Epidermal melanocyte (primary cell): ENCODE data around the gene IGSF22.

Experiments
- DNase-seq: peaks from one replicate; pipeline ENCODE4 v3.0.0; 2011; ENCODE audit warnings: low spot score; ENCODE audit not compliant: insufficient read length

IGSF22 gene

GRCh38 chr11:18726040-18726439 is at the start of gene IGSF22:
Gene IGSF22, minus strand, starts transcription at chr11:18726188. Its CDS starts 1,952 bp downstream, at chr11:18724236.
- DNase-seq: no peak

GRCh38 chr11:18774801-18775200 is 48.8 kb upstream of the IGSF22 start:
- DNase-seq: no peak

- no peak for DNase-seq
Measured at GRCh38 chr11:18773681-18774080, 47.7 kb upstream of the IGSF22 start.

- DNase-seq: no peak
Measured at GRCh38 chr11:18773104-18773503, 47.1 kb upstream of the IGSF22 start.

GRCh38 chr11:18772211-18772610 is 46.2 kb upstream of the IGSF22 start:
- no peak for DNase-seq

GRCh38 chr11:18771266-18772035 is 45.5 kb upstream of the IGSF22 start:
- no peak for DNase-seq

- DNase-seq: no peak
Measured at GRCh38 chr11:18770479-18771125, 44.6 kb upstream of the IGSF22 start.

GRCh38 chr11:18769802-18770456 is 43.9 kb upstream of the IGSF22 start:
- DNase-seq: no peak

GRCh38 chr11:18768978-18769377 is 43.0 kb upstream of the IGSF22 start:
- DNase-seq: no peak

- DNase-seq: no peak
Measured at GRCh38 chr11:18768472-18768901, 42.5 kb upstream of the IGSF22 start.

GRCh38 chr11:18766015-18766414 is 40.0 kb upstream of the IGSF22 start:
- no peak for DNase-seq

- DNase-seq: no peak
Measured at GRCh38 chr11:18765554-18765953, 39.6 kb upstream of the IGSF22 start.

- DNase-seq: no peak
Measured at GRCh38 chr11:18761741-18762140, 35.8 kb upstream of the IGSF22 start.

GRCh38 chr11:18761144-18761543 is 35.2 kb upstream of the IGSF22 start:
- DNase-seq: no peak

GRCh38 chr11:18757811-18758210 is 31.8 kb upstream of the IGSF22 start:
- no peak for DNase-seq

- no peak for DNase-seq
Measured at GRCh38 chr11:18756889-18757288, 30.9 kb upstream of the IGSF22 start.

- DNase-seq: no peak
Measured at GRCh38 chr11:18754308-18754707, 28.3 kb upstream of the IGSF22 start.

- DNase-seq: no peak
Measured at GRCh38 chr11:18752502-18752901, 26.5 kb upstream of the IGSF22 start.

GRCh38 chr11:18750944-18751343 is 25.0 kb upstream of the IGSF22 start:
- no peak for DNase-seq

GRCh38 chr11:18749681-18750319 is 23.8 kb upstream of the IGSF22 start:
- peak; percentile 77 for DNase-seq

GRCh38 chr11:18748766-18749365 is 22.9 kb upstream of the IGSF22 start:
- DNase-seq: no peak
